HG03066 (cell line): ENCODE results near the gene COL23A1.
"Not testable (repeated sequence)": the region's sequence is repeated elsewhere in the genome, so short reads cannot be mapped to it uniquely, and the experiment has no call there.

Source experiments
- ATAC-seq: cut with Tn5 transposase; IDR thresholded peaks from one replicate; pipeline ENCODE4 v1.9.1; 2021; ENCODE audit warnings: low read depth; ENCODE audit not compliant: unreplicated experiment

Gene COL23A1

GRCh38 chr5:178371362-178372111, 218.7 kb downstream of the COL23A1 start:
- ATAC-seq, result no peak

GRCh38 chr5:178370102-178370501, 220.1 kb downstream of the COL23A1 start:
- ATAC-seq, result no peak

- not testable (repeated sequence) for ATAC-seq
Observed at GRCh38 chr5:178369469-178369868, 220.7 kb downstream of the COL23A1 start.

- no peak for ATAC-seq
Observed at GRCh38 chr5:178368716-178369300, 221.4 kb downstream of the COL23A1 start.

GRCh38 chr5:178368274-178368673, 221.9 kb downstream of the COL23A1 start:
- ATAC-seq, result no peak

GRCh38 chr5:178367736-178368120, 222.5 kb downstream of the COL23A1 start:
- ATAC-seq, result no peak

GRCh38 chr5:178366998-178367735, 223.0 kb downstream of the COL23A1 start:
- no peak for ATAC-seq

- ATAC-seq, result no peak
Observed at GRCh38 chr5:178365501-178366440, 224.4 kb downstream of the COL23A1 start.

GRCh38 chr5:178364326-178364675, 225.9 kb downstream of the COL23A1 start:
- no peak for ATAC-seq

GRCh38 chr5:178363501-178364325, 226.5 kb downstream of the COL23A1 start:
- no peak for ATAC-seq

- ATAC-seq, result no peak
Observed at GRCh38 chr5:178361657-178362445, 228.3 kb downstream of the COL23A1 start.

- no peak for ATAC-seq
Observed at GRCh38 chr5:178360926-178361235, 229.3 kb downstream of the COL23A1 start.

- ATAC-seq, result no peak
Observed at GRCh38 chr5:178360222-178360925, 229.8 kb downstream of the COL23A1 start.

GRCh38 chr5:178359738-178360137, 230.5 kb downstream of the COL23A1 start:
- ATAC-seq, result no peak

- ATAC-seq, result no peak
Observed at GRCh38 chr5:178357678-178358077, 232.5 kb downstream of the COL23A1 start.

- ATAC-seq, result no peak
Observed at GRCh38 chr5:178357121-178357521, 233.1 kb downstream of the COL23A1 start.

- ATAC-seq, result no peak
Observed at GRCh38 chr5:178356431-178356872, 233.7 kb downstream of the COL23A1 start.

- no peak for ATAC-seq
Observed at GRCh38 chr5:178355671-178356070, 234.5 kb downstream of the COL23A1 start.
